Measurements from ENCODE around the gene TMEM82. TPM values are rescaled to one million over a fixed set of nuclear protein-coding genes. Genes with fewer than 3 reads are reported as not detected.

Gene TMEM82
- total RNA-seq, 6 experiments from 2014 or later, result not detected

DNA sequence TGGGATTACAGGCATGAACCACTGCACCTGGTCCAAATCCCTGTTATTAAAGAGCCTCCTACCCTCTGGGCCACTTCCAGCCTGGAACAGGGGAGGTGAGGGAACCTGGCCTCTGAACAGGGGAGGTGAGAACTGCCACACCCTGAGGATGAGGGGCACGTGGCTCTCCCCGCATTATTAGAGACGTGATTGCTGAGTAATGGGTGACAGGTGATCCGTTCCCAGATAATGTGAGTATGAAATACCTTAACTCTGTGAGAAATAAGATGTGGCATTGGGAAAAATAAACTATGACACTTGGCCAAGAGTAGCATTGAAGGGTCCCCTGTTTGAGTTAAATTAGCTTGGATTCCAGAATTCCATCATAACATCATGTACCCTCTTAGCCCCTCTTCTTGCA, 19.9 kb upstream of the TMEM82 start:
- TF ChIP-seq, protein P1, sequence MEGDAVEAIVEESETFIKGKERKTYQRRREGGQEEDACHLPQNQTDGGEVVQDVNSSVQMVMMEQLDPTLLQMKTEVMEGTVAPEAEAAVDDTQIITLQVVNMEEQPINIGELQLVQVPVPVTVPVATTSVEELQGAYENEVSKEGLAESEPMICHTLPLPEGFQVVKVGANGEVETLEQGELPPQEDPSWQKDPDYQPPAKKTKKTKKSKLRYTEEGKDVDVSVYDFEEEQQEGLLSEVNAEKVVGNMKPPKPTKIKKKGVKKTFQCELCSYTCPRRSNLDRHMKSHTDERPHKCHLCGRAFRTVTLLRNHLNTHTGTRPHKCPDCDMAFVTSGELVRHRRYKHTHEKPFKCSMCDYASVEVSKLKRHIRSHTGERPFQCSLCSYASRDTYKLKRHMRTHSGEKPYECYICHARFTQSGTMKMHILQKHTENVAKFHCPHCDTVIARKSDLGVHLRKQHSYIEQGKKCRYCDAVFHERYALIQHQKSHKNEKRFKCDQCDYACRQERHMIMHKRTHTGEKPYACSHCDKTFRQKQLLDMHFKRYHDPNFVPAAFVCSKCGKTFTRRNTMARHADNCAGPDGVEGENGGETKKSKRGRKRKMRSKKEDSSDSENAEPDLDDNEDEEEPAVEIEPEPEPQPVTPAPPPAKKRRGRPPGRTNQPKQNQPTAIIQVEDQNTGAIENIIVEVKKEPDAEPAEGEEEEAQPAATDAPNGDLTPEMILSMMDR (IDR thresholded peaks at IDR 0.05), result no peak
- peak overlapping the region; percentile 35 for H3K27ac Mint-ChIP-seq
- H3K9me3 Mint-ChIP-seq, result no peaks in the 10 kb centered on the region
- H3K4me3 Mint-ChIP-seq, result no peak overlapping the region
- H3K27me3 Mint-ChIP-seq (ENCODE audit: insufficient read depth), result peaks cover 6% of the 10 kb centered on the region; the same call in 1 of the 2 replicates
- peaks cover 13% of the 10 kb centered on the region for H3K4me1 Mint-ChIP-seq (ENCODE audit: low read depth)
- DNase-seq, result no peak
- peaks cover 15% of the 10 kb centered on the region; the same call in 1 of the 2 replicates for H3K36me3 Mint-ChIP-seq (ENCODE audit: low read depth)

DNA sequence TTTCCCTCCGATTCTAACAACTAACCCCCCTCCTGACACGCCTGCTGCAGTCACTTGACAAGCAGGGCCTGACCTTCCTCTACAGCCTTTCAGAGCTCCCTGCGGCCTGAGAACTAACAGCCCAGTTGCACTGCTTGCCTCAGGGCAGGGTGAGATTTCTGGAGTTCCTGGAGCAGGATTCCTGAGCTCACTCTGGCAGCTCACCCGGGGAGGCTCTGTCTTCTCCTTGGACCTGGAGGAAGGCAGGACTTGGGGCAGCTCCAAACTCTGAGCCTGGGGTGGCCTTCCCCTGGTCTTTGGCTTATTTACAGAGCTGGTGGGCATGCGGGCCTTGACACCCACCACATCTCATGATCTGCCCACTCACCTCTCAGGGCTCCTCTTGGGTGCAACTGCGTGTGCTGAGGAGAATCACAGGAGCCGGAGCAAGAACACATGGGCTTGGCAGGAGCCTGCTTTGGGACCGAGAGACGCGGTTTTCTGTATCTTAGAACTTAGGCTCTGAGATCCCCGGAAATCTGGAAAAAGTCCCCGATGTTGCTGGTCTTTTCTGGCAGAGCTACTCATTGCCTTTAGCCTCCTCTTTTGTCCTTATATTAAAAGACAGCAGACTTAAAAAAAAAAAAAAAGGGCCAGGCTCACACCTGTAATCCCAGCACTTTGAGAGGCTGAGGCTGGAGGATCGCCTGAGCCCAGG, 19.3 kb upstream of the TMEM82 start:
- Mint-ChIP-seq H3K4me3 (no peak overlapping the region), H3K4me1 (ENCODE audit: low read depth) (peaks cover 13% of the 10 kb centered on the region), H3K9me3 (no peaks in the 10 kb centered on the region), H3K27ac (peak overlapping the region; percentile 35), H3K36me3 (ENCODE audit: low read depth) (peaks cover 20% of the 10 kb centered on the region; the same call in 1 of the 2 replicates), H3K27me3 (ENCODE audit: insufficient read depth) (peaks cover 7% of the 10 kb centered on the region; the same call in 1 of the 2 replicates)
- TF ChIP-seq, protein P1 (IDR thresholded peaks at IDR 0.05), result no peak
- no peak for DNase-seq

DNA sequence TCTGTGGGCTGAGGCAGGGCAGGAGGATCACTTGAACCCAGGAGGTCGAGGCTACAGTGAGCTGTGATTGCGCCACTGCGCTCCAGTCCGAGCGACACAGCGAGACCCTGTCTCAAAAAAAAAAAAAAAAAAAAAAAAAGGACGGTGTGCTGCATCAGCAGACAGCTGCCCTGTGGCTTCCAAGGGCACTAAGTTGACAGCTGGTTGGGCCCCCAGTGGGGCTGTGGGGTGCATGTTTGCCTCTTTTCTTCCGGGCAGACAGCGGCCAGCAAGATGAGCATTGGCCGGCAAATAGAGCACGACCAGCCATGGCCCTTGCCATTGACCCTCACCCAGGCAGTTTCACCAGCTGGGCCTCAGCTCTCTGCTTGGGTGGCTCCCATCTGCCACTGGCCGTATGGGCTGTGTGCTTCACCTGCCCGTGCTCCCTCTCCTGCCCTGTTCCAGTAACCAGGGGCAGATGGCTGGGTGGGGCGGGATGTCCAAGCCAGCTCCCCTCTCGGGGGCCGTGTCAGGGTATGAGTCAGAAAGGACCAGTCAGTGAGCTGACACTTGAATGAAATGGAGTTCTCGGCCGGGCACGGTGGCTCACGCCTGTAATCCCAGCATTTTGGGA, 18.6 kb upstream of the TMEM82 start:
- Mint-ChIP-seq H3K36me3 (ENCODE audit: low read depth) (peaks cover 16% of the 10 kb centered on the region; the same call in 1 of the 2 replicates), H3K4me1 (ENCODE audit: low read depth) (peaks cover 13% of the 10 kb centered on the region)

DNA sequence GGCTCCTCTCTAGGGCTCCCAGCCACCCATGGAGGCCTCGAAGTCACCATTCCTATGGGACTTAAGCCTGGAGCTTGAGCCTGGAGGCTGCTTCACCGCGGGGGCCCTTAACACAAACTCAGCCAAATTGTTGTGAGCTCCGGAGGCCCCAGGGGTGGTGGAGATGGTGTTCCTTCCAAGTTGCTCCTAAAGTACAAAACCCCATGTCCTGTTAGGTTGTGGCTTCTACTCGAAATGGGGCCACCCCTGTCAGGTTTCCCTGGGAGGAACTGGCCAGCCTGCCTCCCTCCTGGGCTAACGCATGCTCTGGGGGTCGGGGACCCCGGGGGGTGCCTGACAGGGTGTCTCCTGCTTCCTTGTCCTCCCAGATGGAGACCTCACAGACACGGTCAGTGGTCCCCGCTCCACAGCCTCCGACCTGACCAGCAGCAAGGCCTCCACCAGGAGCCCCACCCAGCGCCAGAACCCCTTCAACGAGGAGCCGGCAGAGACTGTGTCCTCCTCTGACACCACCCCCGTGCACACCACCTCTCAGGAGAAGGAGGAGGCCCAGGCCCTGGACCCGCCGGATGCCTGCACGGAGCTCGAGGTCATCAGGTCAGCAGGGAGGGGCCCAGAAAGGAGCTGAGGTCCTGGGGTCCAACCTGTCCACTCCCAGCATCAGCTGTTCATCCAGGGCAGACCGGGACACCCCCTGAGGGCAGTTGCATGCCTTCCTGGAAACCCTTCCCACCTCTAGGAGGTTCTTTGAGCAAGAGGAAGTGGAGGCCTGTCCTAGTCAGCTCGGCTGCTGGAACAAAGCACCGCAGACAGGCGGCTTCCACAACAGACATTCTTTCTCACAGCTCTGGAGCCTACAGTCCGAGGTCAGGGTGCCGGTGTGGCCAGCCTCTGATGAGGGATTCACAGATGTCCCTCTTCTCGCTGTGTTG, 17.1 kb upstream of the TMEM82 start:
- peaks cover 16% of the 10 kb centered on the region; the same call in 1 of the 2 replicates for H3K36me3 Mint-ChIP-seq (ENCODE audit: low read depth)
- H3K4me1 Mint-ChIP-seq (ENCODE audit: low read depth), result peaks cover 13% of the 10 kb centered on the region

More for the DNA sequence above, 18.6 kb upstream of the TMEM82 start:
- no peak overlapping the region for H3K27ac Mint-ChIP-seq
- TF ChIP-seq, protein P1 (IDR thresholded peaks at IDR 0.05), result no peak
- DNase-seq, result no peak
- H3K9me3 Mint-ChIP-seq, result no peaks in the 10 kb centered on the region
- peaks cover 3% of the 10 kb centered on the region; the same call in 1 of the 2 replicates for H3K27me3 Mint-ChIP-seq (ENCODE audit: insufficient read depth)
- no peak overlapping the region for H3K4me3 Mint-ChIP-seq

More for the DNA sequence above, 17.1 kb upstream of the TMEM82 start:
- Mint-ChIP-seq H3K9me3 (no peaks in the 10 kb centered on the region), H3K4me3 (no peak overlapping the region), H3K27ac (peak overlapping the region; percentile 23; the same call in 1 of the 2 replicates), H3K27me3 (ENCODE audit: insufficient read depth) (peaks cover 2% of the 10 kb centered on the region; the same call in 1 of the 2 replicates)
- TF ChIP-seq, protein P1 (IDR thresholded peaks at IDR 0.05), result no peak
- DNase-seq, result no peak

Measured in HFFc6 (cell line).